Activated effector memory CD4-positive, alpha-beta T cell treated with anti-CD3 and anti-CD28 coated beads, Interleukin-2, amount 50 U/mL, for 16 hours (primary cell): ENCODE data around the gene MS4A7.

Experiments
- DNase-seq: peaks from one replicate; pipeline ENCODE4 v3.0.0-alpha.2; 2020

The MS4A7 gene

GRCh38 chr11:60371386-60371785 lies 6.9 kb upstream of the MS4A7 start:
- DNase-seq: no peak

- no peak for DNase-seq
Observed at GRCh38 chr11:60371854-60372253, 6.5 kb upstream of the MS4A7 start.

GRCh38 chr11:60372767-60373166 lies 5.6 kb upstream of the MS4A7 start:
- DNase-seq: no peak

GRCh38 chr11:60375316-60375715 lies 3.0 kb upstream of the MS4A7 start:
- DNase-seq: no peak

DNA sequence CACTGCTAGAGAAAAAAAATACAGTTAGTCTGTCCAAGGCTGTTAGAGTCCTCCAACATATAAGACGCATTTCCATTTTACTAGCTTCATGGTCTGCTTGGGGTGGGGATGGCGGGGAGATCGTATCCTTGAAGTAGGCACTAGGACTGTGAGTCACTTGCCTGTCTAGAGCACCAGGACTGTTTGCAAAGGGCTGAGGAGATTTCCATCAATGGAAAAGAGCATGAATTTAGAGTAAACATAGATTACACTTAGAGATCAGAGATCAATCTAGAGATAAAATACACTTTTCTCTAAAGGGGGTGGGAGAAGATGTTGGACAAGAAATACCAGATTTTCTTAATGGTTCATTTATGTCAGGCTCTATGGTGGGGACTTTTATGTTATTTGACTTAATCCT lies 1.7 kb upstream of the MS4A7 start:
- no peak for DNase-seq

DNA sequence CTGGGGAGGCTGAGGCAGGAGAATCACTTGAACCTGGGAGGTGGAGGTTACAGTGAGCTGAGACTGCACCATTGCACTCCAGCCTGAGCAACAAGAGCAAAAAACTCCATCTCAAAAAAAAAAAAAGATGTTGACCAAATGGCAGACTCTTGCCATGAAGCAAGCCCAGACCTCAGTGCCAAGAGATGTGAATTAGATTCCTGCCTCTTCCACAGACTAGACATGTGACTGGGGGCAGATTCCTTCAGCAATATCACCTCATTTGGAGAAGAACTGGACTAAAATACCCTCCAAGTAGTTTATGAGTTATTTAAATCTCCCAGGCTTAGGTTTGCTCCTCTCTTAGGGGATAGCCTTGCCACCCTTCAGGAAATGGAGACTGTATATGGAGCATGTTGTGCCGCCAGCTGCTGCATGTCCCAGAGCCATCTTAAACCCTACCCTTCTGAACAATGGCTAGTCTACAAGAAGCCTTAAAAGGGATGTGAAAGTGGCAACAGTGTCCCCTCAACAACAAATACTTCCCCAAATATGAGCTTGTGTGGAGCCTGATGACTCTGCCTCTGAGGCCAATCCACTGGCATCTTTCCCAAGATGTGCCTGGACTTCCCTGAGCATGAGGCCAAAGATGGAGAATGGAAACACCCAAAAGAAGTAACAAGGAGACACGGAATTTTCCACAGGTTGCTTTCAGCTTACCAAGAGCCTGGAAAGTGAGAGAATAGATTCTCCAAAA lies 763 bp upstream of the MS4A7 start:
- no peak for DNase-seq

DNA sequence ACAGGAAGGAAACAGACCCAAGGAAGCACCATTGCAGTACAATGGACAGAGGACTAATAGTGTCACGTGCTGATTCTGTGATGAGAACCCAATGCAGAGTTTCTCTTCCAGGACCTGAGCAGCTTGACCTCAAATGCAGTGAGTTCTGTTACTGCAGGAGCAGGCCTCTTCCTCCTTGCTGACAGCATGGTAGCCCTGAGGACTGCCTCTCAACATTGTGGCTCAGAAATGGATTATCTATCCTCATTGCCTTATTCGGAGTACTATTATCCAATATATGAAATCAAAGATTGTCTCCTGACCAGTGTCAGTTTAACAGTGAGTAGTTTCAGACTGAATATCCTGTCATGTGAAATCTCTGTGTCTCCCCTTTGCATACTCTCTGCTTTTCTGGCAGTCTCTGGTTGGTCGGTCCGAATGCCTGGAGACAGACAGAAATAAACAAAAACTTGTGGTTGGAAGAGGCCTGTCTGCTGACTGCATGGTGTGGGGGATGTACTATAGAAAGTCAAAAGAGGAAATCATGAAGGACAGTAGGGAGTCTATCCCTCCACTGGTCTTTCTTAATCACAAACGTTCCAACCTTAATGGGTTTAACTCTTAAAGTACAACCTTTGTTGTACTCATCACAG lies 11.1 kb downstream of the MS4A7 start:
- DNase-seq: no peak

DNA sequence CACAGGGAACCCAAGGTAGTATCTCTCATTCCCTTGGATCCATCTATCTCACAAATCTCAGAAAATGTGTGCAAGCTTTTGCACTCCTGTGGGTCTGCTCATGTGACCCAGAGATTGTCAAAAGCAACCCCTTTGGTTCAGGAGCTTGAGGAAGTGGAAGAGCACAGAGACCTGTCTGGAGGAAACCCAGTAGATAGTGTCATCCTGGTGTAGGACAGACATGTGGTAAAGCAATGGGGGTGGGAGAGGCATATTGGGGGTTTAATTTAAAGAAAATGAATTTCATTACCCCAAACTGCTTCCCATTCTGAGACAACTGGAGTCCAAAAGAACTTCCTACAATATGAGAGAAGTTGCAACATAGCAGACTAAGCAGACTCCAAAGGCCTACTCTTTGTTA lies 12.1 kb downstream of the MS4A7 start:
- DNase-seq: no peak

GRCh38 chr11:60392361-60392760 lies 14.0 kb downstream of the MS4A7 start:
- no peak for DNase-seq

- no peak for DNase-seq
Observed at GRCh38 chr11:60393016-60393415, 14.7 kb downstream of the MS4A7 start.

DNA sequence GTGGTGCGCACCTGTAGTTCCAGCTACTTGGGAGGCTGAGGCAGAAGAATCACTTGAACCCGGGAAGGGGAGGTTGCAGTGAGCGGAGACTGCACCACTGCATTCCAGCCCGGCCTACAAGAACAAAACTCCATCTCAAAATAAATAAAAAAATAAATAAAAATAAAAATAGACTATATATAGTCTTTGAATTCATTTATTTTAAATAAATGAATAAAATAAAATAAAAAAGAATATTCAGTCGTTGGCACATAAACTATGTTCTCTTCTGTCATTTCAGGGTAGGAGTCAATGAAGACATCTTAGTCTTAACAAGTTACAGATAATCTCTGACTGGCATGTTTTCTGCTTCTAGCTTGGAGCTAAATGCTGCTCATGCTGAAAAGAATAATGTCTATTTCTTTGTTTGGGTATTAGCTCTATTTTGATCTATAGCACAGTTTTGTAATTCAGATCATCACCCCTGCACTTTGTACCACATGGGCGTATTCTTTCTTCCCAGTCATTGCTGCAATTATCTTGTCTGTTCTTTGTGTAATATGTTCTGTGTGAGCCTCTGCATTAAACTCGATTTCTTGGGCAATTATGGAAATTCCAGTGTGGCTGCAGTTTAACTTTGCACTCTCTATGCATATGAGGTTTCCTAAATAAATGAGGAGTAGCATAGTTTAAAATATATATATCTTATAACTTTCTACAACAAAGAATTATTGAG lies 16.5 kb downstream of the MS4A7 start:
- DNase-seq: no peak

DNA sequence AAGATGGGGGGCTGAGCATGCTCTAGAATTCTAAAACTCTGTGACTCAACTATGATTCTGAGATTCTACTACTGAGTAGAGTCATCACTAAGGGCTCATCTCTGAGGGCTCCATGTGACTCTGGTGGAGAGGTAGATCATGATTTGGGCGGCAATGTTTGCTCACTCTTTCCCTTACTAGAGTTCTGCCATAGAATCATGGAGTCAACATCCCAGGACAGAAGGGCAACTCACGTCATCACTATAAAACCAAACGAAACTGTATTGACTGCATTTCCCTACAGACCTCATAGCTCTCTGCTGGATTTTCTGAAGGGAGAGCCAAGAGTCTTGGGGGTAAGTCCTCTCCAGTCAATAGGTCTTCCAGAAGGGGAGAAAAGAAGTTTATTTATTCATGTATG lies 18.1 kb downstream of the MS4A7 start, which contains the start of gene MS4A14:
MS4A14 (plus strand) TSS at position 78 of the 400 bp plus-strand sequence; CDS start at position 198, 120 bp downstream.
- DNase-seq: no peak

DNA sequence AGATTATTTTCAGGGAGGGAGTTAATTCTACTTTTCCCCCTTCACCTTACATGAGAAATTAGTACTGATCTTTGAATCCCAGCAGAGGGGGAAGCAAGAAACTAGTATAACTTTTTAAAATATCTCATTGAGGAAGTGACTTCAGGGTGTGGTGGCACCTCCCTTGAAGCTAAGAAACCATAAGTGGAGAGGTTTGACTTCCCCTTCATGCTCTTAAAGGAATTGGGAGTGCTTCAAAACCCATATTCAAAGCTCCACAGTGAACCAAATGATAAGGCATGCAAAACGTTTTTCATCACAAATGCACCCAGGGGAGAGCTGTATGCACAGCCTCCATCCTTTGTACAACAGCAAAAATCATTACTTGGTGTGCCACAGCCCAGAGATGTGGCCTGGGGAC lies 18.5 kb downstream of the MS4A7 start:
- DNase-seq: no peak

DNA sequence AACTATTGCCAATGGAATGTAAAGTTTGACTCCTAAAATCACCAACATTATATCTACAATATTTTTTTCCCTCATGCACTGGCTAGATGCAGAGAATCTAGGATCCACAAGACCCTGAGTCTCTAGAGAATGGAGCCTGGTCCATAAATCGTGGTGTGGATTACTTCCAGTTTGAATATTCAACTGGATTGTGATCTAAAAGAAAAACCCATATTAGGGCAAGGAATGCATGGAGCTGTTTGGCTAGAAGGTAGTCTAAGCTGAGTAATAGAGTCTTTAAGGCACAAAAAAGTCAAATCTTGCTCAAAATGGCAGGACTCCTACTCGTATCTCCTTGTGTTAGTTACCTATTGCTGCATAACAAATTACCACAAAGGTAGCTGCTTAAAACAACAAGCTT lies 41.7 kb downstream of the MS4A7 start:
- DNase-seq: no peak

GRCh38 chr11:60422609-60423008 lies 44.3 kb downstream of the MS4A7 start:
- no peak for DNase-seq

DNA sequence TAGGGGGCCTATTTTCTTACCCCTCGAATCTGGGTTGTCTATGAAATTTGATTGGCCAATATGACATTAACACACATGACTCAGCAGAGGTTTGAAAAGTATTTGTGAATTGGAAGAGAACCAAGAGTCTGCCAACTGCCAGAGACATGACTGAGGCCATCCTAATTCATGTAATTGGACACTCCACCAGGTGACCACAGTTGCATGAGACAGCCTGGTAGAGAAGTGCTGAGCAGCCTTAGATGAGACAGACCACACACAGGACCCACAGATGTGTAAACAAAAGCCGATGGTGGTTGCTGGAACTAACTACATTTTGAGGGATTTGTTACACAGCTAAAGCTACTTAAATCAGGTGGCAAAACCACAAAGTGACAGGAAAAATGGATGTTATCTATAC lies 50.2 kb downstream of the MS4A7 start:
- no peak for DNase-seq

GRCh38 chr11:60429272-60429671 lies 50.9 kb downstream of the MS4A7 start, which contains the start of gene MS4A5:
MS4A5 (plus strand) TSS chr11:60429572; CDS start chr11:60429675, 103 bp downstream.
- DNase-seq: no peak

- no peak for DNase-seq
Observed at GRCh38 chr11:60431251-60431650, 52.9 kb downstream of the MS4A7 start.

- no peak for DNase-seq
Observed at GRCh38 chr11:60433401-60433800, 55.1 kb downstream of the MS4A7 start.
